GM12892 (cell line): ENCODE results near the gene ZNF735.
"Not testable (repeated sequence)": the region's sequence is repeated elsewhere in the genome, so short reads cannot be mapped to it uniquely, and the experiment has no call there.

Experiments
- DNase-seq: peaks from one replicate; pipeline ENCODE4 v3.0.0; 2011; ENCODE audit not compliant: insufficient read length
- FAIRE-seq: peaks from 2 replicates; lab custom pipeline; 2011; peaks lifted over from hg19 to GRCh38; lab: Jason Lieb, UNC
- POLR2A ChIP-seq: IDR thresholded peaks from 2 replicates; pipeline ENCODE4 v1.6.1; 2011; ENCODE audit warnings: low read depth, low read length, control low read depth
- POLR2AphosphoS5 ChIP-seq: IDR thresholded peaks from 2 replicates; pipeline ENCODE4 v1.6.1; 2011; ENCODE audit warnings: low read depth, low read length, control low read depth
- TAF1 ChIP-seq: IDR thresholded peaks from 2 replicates; pipeline ENCODE4 v1.6.1; 2011; ENCODE audit warnings: low read depth, mild to moderate bottlenecking, control low read depth, low read length, borderline replicate concordance

The ZNF735 gene

GRCh38 chr7:64192148-64192704 is 14.8 kb upstream of the ZNF735 start:
- TF ChIP-seq POLR2A (no peak), TAF1 (no peak), POLR2AphosphoS5 (no peak)
- no peak for DNase-seq
- FAIRE-seq: no peak

DNA sequence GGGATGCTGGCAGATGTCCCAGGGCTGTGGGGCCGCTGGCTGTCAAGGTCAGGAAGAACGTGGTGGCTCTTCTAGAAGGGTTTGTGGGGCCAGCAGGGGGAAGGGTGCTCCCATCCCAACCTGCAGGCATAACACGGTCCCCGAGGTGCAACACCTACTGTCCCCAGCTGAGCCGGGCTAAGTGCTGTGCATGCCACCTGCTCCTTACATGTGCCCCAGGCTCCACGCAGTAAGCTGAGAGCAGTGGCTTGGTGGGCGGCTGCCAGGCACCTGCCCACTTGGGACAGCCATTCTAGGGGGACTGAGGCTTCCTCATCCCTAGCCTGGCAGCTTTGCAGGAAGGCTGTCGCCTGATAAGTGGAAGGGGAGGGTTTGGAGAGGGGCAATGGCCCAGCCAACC is 14.2 kb upstream of the ZNF735 start:
- DNase-seq (no peak), FAIRE-seq (no peak)
- no peak for TF ChIP-seq POLR2AphosphoS5
- no peak for TF ChIP-seq TAF1
- no peak for TF ChIP-seq POLR2A

DNA sequence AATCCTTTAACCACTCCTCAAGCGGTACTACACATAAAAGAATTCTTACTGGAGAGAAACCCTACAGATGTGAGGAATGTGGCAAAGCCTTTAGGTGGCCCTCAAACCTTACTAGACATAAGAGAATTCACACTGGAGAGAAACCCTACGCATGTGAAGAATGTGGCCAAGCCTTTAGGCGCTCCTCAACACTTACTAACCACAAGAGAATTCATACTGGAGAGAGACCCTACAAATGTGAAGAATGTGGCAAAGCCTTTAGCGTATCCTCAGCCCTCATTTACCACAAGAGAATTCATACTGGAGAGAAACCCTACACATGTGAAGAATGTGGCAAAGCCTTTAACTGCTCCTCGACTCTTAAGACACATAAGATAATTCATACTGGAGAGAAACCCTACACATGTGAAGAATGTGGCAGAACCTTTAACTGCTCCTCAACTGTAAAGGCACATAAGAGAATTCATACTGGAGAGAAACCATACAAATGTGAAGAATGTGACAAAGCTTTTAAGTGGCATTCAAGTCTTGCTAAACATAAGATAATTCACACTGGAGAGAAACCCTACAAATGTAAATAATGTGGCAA is 12.8 kb downstream of the ZNF735 start:
- FAIRE-seq, DNase-seq: not testable (repeated sequence)

DNA sequence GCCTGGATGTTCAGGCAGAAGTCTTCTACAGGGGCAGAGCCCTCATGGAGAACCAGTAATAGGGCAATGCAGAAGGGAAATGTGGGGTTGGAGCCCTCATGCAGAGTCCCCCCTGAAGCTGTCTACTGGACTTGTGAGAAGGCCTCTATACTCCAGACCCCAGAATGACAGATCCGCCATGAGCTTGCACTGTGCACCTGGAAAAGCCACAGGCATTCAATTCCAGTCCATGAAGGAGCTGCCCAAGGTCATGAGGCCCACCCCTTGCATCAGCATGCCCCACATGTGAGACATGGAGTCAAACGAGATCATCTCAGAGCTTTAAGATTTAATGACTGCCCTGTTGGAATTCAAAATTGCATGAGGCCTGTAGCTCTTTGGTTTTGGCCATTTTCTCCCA is 16.4 kb downstream of the ZNF735 start:
- TF ChIP-seq TAF1 (no peak), POLR2A (no peak), POLR2AphosphoS5 (no peak)
- no peak for FAIRE-seq
- no peak for DNase-seq

GRCh38 chr7:64228174-64228573 is 21.2 kb downstream of the ZNF735 start, which contains the start of gene ZNF679:
Gene ZNF679 (plus strand): TSS chr7:64228474. CDS start chr7:64249118, 20,644 bp downstream.
- DNase-seq, FAIRE-seq: not testable (repeated sequence)

DNA sequence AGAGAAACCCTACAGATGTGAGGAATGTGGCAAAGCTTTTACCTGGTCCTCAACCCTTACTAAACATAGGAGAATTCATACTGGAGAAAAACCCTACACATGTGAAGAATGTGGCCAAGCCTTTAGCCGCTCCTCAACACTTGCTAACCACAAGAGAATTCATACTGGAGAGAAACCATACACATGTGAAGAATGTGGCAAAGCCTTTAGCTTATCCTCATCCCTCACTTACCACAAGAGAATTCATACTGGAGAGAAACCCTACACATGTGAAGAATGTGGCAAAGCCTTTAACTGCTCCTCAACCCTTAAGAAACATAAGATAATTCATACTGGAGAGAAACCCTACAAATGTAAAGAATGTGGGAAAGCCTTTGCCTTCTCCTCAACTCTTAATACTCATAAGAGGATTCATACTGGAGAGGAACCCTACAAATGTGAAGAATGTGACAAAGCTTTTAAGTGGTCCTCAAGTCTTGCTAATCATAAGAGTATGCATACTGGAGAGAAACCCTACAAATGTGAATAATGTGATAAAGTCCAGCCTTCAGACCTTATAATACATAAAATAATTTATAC is 59.4 kb downstream of the ZNF735 start:
- FAIRE-seq: no peak
- no peak for DNase-seq
- no peak for TF ChIP-seq POLR2A
- no peak for TF ChIP-seq POLR2AphosphoS5
- TF ChIP-seq TAF1: no peak
